ENCODE measurements around the gene LRCH3.

DNA sequence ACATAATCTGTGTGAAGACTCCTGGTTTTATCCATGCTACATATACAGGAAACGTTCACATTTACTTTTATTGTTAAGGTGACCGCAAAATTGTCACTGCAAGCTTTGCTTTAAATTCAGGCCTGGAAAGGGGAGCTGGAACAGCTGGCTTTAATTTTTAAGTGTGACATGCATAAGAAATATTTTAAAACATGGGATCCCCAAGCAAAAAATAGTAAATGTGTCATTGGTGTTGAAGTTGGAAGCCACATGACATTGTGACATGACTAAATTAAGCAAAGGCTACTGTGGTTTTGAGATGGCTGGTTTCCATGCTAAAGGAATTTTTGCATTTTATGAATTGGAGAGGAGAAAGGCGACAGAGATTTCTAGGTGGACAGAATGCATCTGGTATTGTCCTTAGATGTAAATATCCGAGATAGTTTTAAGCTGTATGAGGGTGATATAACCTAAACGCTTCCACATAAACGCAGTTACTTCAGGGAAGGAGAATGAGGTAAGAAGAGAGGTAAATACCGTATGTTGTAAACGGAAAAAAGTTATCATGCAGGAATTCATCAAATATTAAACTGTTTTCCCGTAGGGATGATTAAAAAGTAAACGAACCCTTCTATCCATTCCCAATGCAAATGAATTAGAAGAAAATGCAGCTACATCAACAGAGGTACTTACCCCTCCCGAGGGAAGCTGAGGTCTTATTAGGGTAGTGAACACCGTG is 42.3 kb upstream of the LRCH3 start:
- no peak for TF ChIP-seq POLR2A (IDR thresholded peaks at IDR 0.05)
- TF ChIP-seq, protein P1, sequence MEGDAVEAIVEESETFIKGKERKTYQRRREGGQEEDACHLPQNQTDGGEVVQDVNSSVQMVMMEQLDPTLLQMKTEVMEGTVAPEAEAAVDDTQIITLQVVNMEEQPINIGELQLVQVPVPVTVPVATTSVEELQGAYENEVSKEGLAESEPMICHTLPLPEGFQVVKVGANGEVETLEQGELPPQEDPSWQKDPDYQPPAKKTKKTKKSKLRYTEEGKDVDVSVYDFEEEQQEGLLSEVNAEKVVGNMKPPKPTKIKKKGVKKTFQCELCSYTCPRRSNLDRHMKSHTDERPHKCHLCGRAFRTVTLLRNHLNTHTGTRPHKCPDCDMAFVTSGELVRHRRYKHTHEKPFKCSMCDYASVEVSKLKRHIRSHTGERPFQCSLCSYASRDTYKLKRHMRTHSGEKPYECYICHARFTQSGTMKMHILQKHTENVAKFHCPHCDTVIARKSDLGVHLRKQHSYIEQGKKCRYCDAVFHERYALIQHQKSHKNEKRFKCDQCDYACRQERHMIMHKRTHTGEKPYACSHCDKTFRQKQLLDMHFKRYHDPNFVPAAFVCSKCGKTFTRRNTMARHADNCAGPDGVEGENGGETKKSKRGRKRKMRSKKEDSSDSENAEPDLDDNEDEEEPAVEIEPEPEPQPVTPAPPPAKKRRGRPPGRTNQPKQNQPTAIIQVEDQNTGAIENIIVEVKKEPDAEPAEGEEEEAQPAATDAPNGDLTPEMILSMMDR (IDR thresholded peaks at IDR 0.05), result no peak
- TF ChIP-seq POLR2AphosphoS5 (IDR thresholded peaks at IDR 0.05), result no peak
